GM12873 (cell line): ENCODE measurements around the gene OR10H3.

Source experiments
- CTCF ChIP-seq: IDR thresholded peaks from 2 replicates; pipeline ENCODE4 v1.5.1; 2012; ENCODE audit warnings: low read depth, mild to moderate bottlenecking, moderate library complexity, low read length, control low read depth; ENCODE audit not compliant: insufficient read depth; ENCODE audit errors: missing control alignments

The OR10H3 gene

DNA sequence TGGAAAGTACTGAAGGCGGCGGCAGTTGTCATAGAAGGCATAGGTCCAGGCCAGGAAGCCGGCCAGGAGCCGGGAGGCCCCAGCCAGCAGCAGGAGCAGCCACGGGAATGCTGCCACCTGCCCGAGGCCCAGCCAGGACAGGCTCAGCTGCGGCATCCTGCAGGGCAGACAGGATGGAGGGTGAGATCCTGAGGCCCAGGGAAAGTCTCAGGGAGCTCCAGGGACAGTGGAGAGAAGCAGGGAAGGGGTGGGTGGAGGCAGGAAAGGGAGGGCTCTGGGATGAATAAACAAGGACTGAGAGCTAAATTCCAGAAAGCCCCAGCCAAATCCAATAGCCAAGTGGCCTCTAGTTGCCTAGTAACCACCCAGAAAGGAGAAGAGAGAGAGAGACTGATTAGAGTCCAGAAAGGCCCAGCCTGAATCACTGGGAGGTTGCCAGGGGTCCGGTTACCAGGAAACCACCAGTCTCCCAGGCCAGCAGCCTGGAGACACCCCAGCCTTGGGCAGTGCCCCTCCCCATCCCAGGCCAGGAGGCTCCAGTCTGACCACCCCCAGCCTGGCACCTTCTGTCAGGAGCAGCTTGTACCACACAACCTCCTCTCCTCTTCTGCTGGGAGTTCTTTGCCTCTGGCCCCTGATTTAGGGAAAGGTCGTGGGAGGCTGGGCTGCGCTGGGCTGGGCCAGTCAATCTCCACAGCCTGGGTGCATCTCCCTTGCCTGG, 42.1 kb downstream of the OR10H3 start:
- no peak for TF ChIP-seq CTCF

DNA sequence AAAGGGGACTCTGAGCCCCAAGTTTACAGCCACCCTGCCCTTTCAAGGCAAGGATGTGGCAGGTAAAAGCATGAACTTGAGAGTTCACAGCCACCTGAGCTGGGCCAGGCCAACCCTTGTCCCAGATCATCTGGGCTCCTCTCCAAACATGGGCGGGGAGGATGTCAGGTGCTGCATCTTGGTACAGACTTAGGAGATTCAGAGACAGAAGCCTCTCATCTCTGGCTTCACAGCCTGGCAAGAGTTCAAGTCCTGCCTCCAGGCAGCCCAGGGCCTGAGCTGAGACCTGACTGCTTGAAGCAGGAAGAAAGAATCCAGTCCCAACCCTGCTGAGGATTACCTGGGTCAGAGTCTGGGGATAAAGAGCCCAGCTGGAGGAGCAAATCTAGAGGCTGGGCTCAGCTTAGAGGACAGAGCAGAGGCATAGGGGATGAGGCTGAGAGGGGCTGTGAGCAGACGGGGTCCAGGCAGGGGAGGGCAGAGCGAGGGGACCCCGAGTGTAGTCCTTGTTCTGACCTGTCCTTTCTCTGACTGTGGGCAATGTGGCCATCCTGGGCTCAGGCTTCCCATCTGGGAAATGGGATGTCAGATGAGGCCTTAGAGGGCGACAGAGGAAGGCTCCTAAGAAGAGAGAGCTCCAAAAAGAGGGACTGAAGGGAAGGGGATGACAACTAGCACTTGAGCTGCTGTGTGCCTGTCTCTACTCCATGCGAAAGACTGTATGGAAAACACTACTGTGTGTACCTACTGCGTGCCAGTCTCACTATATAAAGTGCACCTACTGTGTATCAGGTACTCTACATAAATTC, 43.0 kb downstream of the OR10H3 start:
- no peak for TF ChIP-seq CTCF

DNA sequence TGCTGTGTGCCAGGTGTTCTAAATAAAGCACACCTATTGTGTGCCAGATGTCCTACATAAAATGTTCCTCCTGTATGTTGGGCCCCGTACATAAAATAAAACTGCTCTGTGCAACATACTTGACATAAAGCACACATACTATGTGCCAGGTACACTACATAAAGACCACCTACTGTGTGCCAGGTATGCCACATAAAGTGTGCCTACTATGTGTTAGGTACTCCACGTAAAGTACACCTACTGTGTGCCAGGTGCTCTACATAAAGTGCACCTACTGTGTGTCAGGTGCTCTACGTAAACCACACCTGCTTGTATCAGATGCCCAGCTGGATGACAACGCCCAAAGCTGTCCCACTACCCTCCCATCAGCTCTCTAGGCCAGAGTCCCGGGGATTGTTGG, 43.9 kb downstream of the OR10H3 start:
- TF ChIP-seq CTCF = no peak

- no peak for TF ChIP-seq CTCF
Observed at GRCh38 chr19:15782211-15782610, 44.4 kb downstream of the OR10H3 start.

- no peak for TF ChIP-seq CTCF
Observed at GRCh38 chr19:15787611-15788155, 49.9 kb downstream of the OR10H3 start, which contains the start of gene OR10H5. TSS of gene OR10H5 (plus strand) at chr19:15787661. CDS start at chr19:15794049, 6,388 bp downstream.

DNA sequence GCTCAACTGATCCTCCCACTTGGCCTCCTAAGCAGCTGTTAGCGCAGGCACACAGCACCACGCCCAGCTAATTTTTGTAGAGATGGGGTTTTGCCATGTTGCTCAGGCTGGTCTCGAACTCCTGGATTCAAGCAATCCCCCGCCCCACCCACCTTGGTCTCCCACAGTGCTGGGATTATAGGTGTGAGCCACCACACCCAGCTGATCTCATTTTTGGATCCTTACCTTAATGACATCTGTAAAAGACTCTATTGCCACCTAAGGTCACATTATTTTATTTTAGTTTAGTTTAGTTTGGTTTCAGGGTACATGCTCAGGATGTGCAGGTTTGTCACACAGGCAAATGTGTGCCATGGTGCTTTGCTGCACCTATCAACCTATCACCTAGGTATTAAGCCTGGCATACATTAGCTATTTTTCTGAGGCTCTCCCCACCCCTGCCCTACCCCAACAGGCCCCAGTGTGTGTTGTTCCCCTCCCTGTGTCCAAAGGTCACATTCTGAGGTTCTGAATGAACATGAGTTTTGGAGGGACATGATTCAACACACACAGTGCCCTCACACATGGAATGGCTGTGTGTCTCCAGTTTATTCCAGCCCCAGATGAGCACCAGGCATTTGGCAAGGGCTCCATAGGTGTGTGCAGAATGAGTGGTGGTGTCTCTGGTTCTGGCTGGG, 50.9 kb downstream of the OR10H3 start:
- no peak for TF ChIP-seq CTCF

- no peak for TF ChIP-seq CTCF
Observed at GRCh38 chr19:15790096-15790495, 52.3 kb downstream of the OR10H3 start.
